Heart left ventricle (tissue), 13 donors: ENCODE data around the gene NEUROD4.

Experiments used
- CTCF ChIP-seq, 12 donors: fragments of 200-600 bp; sonication (generic) in 4 of 12; IDR thresholded peaks; one replicate each; pipeline versions ENCODE4 v1.5.0 to v1.8.0; 2018 to 2022; ENCODE audit warnings: antibody characterized with exemption in 12 of 12, mild to moderate bottlenecking in 5 of 12
- POLR2A ChIP-seq, 2 donors: fragments of 450-650 bp; IDR thresholded peaks; one replicate each; pipeline ENCODE4 v1.6.1; 2017; ENCODE audit warnings: antibody characterized with exemption in 2 of 2, mild to moderate bottlenecking in 2 of 2, moderate library complexity in 2 of 2
- donor health status: ischemic (EF 13 %, LVEDD 7.1; RV severe dilation, severe dysfunction).
- donor health status: DM: no; HTN: yes; CAD: no.
- donor health status: DM: no; HTN: no; CAD: no.
- donor health status: ischemic (EF 25% LVEDD 6.9; RV normal size, moderate dysfunction).
- donor health status: ischemic (EF 25% LVEDD 5.7; RV mildly dilated, moderate dysfunction).
- donor health status: ischemic (EF 35%, LVEDD 5.7; RV mildly dilated, moderate dysfunction).
- donor health status: nonischemic (EF 11% LVEDD 7.7; RV severe dilation, severe dysfunction).
- donor health status: DM: yes; HTN: yes; CAD: no.
- donor health status: PGD.
- donor health status: ischemic (EF 29% LVEDD 5.4; RV normal size, mild dysfunction).
- donor health status: nonischemic (EF 23%, LVEDD 6.1; RV moderate dilation, normal function).

GRCh38 chr12:54993181-54993835, 26.5 kb upstream of the NEUROD4 start:
- peak; percentile 80 to 94 (median 89) for TF ChIP-seq CTCF (IDR thresholded peaks at IDR 0.05)
- no peak for TF ChIP-seq POLR2A (IDR thresholded peaks at IDR 0.05)
